ENCODE data around the gene FAM3B.

FAM3B gene

DNA sequence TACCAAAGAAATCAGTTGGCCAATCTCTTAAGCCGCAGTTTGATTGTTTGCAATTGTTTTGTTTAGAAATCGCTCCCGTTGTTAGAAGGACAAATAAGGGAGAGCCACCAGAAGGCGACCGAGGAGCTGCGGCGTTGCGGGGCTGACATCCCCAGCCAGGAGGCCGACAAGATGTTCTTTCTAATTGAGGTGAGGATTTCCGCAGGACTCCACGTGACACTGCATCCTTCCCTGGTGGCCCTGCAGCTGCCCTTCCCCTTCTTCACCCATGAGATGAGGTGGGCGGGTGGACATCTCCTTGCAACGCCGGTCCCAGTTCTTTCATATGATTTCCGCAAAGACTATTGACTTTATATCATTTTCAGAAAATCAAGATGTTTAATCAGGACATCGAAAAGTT lies 82.2 kb downstream of the FAM3B start:
- DNase-seq = no peak

DNA sequence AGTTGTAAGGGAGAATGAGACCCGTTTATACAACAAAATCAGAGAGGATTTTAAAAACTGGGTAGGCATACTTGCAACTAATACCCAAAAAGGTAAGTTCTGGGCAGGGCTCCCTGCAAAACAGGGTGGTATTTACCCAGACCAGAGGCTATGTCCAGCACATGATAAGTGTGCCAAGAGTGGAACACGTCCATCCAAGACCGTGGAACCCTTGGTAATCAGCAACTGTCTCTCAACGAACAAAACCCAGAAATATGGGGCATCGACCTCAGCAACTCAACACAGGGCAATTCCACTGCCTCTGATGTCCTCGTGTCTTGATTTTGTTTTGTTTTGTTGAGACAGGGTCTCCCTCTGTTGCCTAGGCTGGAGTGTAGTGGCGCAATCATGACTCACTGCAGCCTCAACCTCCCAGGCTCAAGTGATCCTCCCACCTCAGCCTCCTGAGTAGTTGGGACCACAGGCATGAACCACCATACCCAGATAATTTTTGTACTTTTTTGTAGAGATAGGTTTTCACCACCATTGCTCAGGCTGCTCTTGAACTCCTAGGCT lies 82.7 kb downstream of the FAM3B start:
- DNase-seq = no peak

DNA sequence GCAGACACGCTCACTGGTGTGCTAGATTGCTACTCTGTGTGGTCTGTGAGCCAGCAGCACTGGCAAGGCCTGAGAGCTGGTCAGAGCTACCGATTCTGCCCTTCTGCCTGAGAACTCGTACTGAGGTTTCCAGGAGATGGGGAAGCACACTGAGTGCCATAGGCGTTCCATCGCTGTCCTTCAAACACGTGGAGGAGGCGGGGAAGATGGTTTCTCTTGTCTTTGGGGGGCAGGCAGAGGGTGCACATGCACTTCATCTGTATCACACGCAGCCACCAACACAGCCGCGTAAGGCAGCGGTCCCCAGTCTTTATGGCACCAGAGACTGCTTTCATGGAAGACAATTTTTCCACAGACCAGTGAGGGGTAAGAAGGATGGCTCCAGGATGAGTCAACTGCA lies 85.6 kb downstream of the FAM3B start:
- no peak for DNase-seq

DNA sequence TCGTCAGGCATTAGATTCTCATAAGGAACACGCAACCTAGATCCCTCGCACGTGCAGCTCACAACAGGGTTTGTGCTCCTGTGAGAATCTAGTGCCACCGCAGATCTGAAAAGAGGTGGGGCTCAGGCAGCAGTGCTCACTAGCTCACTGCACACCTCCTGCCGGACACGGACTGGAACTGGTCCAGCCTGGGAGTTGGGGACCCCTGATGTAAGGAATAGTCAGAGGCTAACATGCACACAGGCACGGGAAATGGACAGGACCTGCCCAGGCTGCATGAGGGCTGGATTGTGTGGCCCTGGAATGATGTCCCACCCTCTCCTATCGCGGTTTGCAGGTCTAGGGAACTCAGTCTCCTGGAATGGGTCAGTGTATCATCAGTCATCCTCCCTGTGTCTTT lies 86.2 kb downstream of the FAM3B start:
- no peak for DNase-seq

DNA sequence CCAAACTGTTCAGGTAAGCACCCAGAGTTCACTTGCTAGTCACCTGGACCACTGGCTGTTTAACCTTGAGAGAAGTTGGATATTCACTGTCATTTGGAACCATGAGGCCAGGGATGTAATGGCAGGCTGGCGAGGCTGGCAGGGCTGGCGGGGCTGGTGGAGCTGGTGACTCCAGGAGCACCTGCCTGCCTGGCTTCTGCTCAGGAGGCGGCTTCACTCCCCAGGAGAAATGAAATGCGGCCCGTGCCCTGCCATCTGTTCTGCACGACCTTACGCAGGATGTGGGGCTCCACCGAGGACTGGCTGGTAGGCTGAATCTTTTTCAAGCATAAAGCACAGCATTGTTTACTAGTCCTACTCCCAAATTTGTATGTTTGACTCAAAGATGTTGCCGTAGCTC lies 86.7 kb downstream of the FAM3B start:
- no peak for DNase-seq

DNA sequence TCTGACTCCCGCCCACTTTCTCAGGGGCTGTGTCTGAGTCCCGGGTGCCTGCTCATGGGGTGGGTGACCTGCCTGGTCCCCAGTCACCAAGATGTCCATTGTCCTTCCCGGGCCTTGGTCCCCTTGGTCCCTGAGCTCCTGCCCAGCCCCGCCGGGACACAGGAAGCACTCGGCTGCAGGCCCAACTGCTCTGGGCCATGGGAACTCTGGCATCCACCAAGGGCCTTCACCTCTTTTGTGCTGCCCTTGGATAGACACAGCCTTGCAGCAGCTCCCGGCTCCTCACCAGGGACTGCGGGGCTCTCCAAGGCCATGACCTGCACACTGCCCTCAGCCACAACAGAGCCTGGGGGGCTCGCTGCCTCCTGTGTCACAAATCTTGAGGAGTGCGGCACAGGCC lies 87.4 kb downstream of the FAM3B start:
- no peak for DNase-seq

DNA sequence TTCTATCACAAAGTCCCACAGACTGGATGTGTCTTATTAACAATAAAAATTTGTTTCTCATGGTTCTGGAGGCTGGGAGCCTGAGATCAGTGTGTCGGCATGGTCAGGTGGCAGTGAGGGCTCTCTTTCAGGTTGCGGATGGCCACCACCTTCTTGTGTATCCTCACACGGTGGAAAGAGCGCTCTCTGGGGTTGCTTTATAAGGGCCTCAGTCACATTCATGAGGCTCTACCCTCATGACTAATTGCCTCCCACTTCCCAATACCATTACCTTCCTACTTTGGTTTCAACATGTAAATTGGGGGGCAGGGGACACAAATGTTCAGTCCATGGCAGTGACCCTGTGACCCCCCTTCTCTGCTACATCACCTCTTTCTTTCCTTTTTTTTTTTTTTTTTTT lies 88.7 kb downstream of the FAM3B start:
- no peak for DNase-seq

DNA sequence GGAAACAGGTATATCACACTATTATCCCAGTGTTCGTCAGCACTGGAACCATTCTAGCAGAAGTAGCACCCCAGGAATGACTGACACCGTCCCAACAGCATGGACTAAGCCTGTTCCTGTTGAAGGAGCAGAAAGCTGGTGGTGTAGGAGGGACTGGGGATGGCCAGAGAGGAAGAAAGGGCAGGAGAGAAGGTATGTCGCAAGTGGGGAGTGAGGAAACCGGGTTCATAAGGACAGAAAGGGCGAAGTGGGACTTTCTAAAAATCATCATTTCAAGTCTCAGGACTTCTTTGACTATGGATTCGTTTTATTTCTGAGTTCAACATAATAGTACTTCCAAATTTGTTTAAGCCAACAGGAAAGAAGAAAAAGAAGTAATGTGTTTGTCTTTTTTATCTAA lies 89.7 kb downstream of the FAM3B start:
- no peak for DNase-seq

Data from Kasumi-1 (cell line).